Endometrium (tissue), 2 donors: ENCODE measurements around the gene ZNF552.
A peak's percentile ranks its signal among the peaks of the same experiment; 100 is the strongest.
"Not testable (repeated sequence)": the region's sequence is repeated elsewhere in the genome, so short reads cannot be mapped to it uniquely, and the experiment has no call there.

Experiments used
- FAIRE-seq: peaks from 2 replicates; lab custom pipeline; 2012; peaks lifted over from hg19 to GRCh38; lab: Jason Lieb, UNC
- donor health status: control.
- donor health status: control.

Gene ZNF552

GRCh38 chr19:57818378-57818777, 3.7 kb upstream of the ZNF552 start:
- FAIRE-seq, result no peak

- no peak for FAIRE-seq
Observed at GRCh38 chr19:57817976-57818375, 3.3 kb upstream of the ZNF552 start.

DNA sequence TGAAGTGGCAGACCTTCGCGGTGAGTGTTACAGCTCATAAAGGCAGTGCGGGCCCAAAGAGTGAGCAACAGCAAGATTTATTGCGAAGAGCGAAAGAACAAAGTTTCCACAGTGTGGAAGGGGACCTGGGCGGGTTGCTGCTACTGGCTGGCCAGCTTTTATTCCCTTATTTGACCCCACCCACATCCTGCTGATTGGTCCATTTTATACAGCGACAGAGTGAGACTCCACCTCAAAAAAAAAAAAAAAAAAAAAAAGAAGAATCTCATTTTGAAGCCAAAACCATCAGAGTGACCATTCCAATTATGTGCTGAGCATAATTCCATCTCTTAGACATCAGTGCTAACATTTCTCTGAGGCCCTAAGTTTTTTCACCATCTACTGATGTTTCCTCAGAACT, 1.9 kb upstream of the ZNF552 start:
- no peak for FAIRE-seq

DNA sequence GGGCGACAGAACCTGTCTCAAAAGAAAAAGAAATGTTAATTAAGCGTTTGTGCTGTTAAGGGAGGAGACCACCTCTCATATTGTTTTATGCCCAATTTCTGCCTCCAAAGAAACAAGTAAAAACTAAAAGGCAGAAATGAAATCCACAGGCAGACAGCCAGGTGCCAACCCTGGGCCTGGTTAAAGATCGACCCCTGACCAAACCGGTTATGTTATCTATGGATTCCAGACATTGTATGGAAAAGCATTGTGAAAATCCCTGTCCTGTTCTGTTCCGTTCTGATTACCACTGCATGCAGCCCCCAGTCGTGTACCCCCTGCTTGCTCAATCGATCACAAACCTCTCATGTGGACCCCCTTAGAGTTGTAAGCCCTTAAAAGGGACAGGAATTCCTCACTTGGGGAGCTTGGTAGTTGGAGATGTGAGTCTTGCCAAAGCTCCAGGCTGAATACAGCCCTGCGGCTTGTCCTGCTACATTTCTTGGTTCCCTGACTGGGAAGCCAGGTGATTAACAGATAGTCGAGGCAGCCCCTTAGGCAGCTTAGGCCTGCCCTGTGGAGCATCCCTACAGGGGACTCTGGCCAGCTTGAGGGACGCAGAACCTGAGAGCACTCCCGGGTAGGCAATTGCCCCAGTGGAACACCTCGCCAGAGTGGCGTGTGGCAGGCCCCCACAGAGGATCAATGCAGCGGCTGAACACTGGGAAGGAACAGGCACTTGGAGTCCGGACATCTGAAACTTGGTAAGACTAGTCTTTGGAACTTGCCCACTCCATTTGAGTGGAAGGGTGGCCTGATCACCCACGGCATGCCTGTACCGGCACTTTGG, 748 bp upstream of the ZNF552 start:
- no peak for FAIRE-seq

DNA sequence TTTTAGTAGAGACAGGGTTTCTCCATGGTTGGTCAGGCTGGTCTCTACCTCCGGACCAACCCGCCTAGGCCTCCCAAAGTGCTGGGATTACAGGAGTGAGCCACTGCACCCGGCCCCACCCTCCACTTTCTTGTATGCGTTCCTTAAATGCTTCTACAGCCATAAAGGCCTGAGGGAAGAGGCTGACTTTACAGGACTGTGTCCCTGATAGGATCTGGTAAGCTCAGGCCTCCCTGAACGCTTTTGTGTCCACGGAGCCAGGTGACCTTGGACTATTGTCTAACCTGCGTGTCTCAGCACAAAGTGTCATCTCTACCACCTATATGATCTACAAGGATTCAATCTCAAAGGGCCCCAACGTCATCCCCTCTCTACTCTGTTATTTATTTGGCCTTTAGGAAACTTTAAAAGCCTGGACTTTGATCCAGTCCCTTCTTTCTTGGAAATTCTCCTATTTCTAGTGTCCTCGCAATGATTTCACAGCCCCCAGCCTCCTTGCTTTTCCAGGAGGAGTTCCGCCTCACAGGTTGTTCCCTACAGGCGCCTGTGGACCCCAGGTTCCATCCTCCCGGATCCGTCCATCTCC, 701 bp downstream of the ZNF552 start:
- no peak for FAIRE-seq

DNA sequence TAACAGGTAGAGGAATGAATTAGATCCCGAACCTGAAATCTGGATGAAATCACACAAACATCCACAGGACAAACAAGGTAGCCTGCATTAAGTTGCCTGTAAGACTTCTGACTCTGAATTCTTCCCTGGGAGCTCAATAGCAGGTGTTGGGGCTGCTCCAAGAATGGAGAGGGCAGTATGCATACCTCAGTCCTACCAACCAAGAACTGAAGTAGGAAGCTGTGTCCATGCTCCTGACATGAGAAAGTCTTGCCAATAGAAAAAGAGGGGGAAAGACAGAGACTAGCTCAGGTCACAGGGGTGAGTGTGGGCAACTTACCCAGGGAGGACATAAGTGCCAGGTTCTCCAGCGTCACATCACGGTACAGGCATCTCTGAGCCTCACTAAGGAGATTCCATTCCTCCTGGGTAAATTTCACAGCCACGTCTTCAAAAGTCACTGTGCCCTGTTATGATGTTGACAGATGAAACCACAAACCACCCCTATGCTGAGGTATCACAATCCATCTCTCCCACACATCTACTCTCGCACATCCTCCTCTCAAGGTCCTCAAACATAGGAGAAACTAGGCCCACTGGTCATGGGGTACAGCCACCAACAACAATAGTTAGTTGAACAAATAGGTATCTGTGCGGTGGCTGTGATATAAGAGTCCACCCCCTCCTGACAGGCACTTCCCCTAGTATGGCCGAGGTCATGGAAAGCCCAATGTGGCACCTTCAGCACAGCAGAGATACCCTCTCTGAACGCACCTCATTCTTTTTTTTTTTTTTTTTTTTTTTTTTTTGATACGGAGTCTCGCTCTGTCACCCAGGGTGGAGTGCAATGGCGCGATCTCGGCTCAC, 1.5 kb downstream of the ZNF552 start:
- FAIRE-seq, result not testable (repeated sequence)

- FAIRE-seq, result no peak
Observed at GRCh38 chr19:57812226-57812625, 2.5 kb downstream of the ZNF552 start.

DNA sequence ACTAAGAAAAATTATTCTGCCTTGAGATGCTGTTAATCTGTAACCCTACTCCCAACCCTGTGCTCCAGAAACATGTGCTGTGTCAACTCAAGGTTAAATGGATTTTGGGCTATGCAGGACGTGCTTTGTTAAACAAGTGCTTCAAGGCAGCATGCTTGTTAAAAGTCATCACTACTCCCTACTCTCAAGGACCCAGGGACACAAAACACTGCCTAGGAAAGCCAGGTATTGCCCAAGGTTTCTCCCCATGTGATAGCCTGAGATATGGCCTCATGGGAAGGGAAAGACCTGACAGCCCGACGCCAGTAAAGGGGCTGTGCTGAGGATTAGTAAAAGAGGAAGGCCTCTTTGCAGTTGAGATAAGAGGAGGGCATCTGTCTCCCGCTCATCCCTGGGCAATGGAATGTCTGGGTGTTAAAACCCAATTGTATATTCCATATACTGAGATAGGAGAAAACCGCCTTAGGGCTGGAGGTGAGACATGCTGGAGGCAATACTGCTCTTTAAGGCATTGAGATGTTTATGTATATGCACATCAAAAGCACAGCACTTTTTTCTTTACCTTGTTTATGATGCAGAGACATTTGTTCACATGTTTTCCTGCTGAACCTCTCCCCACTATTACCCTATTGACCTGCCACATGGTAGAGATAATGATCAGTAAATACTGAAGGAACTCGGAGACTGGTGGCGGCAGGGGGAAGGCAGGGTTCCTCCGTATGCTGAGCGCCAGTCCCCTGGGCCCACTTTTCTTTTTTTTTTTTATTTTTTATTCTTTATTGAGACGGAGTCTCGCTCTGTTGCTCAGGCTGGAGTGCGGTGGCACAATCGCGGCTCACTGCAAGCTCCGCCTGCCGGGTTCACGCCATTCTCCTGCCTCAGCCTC, 4.1 kb downstream of the ZNF552 start:
- FAIRE-seq, result not testable (repeated sequence)

DNA sequence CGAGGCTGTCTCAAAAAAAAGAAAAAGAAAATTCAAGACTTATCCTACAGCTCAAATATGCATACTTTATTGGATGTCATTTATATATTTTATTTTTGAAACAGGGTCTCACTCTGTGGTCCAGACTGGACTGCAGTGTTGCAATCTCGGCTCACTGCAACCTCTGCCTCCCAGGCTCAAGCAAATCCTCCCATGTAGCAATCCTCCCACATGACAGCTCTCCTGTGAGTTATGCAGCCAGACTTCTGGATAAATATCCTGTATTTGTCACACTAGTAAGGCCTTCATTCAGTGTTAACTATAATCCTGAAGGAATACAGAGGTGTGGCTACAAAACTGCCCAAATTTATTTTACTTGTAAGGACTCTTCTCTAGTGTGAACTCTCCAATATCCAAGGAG, 7.2 kb downstream of the ZNF552 start:
- no peak for FAIRE-seq

- FAIRE-seq, result peak; percentile 18
Observed at GRCh38 chr19:57803594-57804325, 11.0 kb downstream of the ZNF552 start.

- FAIRE-seq, result no peak
Observed at GRCh38 chr19:57803265-57803593, 11.5 kb downstream of the ZNF552 start.

DNA sequence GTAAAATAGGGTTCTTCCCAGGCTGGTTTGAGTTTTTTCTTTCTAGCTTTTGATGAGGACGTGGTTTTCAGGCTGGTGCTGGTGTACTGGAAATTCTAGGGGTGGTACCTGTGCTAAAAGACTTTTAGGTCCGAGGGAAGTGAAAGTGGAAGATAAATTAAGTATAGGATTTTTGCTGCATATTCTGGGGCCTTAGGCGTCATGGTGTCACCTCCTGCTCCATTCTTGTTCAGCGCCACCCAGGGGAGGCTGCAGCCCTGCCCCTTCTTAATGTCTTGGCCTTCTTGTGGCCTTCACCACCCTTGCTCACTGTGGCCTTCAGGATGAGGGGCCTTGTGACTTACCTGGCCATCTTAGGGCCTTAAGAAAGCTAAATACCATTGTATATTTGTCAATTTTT, 12.4 kb downstream of the ZNF552 start:
- FAIRE-seq, result no peak

DNA sequence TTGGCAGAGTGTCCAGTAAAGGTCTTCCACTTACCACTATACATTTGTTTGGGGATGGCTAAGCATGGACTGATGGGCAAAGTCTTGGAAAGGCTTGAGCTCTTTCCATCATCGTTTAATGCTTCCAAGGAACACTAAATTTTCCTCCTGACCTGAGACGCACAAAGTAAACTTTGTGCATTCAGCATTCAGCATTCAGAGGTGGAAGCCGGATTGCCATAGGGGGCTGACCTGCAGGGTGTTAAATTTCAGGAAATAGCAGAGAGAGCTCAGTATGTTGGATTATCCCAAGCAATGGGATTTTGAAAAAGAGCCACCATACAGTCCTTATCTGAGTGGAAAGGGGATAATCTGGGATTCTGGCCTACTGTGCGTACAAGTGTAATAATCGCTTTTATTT, 14.0 kb downstream of the ZNF552 start:
- no peak for FAIRE-seq

- not testable (repeated sequence) for FAIRE-seq
Observed at GRCh38 chr19:57796580-57796979, 18.1 kb downstream of the ZNF552 start.

GRCh38 chr19:57789288-57789687, 25.4 kb downstream of the ZNF552 start:
- FAIRE-seq, result no peak

DNA sequence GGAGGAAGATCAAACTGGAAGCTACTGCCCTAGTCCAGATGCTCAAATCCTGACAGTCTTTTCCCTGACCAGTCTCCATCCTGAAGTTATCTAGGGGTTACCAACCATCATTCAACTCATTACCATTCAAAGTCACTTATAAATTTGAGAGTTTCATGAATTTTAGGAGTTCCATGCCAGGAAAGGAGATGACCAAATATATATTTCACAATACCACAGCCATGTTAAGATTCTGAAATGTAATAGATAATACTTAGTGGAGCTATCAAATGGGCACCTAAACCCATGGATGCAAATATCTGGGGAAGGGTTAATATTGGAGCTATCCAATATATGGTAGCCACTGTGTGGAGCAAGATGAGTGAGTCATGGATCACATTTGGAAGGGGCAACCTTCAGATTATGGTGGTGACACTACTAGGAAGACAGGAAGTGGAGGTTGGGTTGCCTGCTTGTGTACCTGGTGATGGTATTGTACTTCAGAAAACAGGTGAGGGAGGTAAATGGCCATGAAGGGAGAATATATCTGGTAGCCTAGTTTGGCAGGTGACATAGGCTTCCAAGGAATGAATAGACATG, 26.5 kb downstream of the ZNF552 start:
- no peak for FAIRE-seq

GRCh38 chr19:57786906-57787305, 27.8 kb downstream of the ZNF552 start:
- FAIRE-seq, result no peak

GRCh38 chr19:57786286-57786685, 28.4 kb downstream of the ZNF552 start:
- FAIRE-seq, result no peak

- no peak for FAIRE-seq
Observed at GRCh38 chr19:57779220-57779845, 35.4 kb downstream of the ZNF552 start.

DNA sequence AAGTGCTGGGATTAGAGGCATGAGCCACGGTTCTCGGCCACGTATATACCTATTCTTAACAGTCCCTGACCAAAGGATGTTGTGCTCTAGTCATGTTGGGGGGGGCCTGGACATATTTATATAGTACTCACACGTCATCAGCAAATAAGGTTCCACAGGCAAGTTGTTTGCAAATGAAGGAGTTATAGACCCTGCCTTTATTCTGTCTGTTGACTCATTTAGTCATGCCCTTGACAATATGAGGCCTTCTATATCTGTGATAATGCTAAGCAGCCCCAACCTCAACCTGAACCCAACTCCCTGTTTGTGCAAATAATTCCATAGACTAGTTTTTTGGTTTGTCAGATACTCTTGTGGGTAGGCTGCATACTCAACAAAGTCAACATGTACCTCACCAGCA, 36.4 kb downstream of the ZNF552 start:
- no peak for FAIRE-seq
